ENCODE measurements around the gene RBP3. TPM values are rescaled to one million over a fixed set of nuclear protein-coding genes. Genes with fewer than 3 reads are reported as not detected.

The RBP3 gene
- total and polyA plus RNA-seq, 2 of the 4 experiments (the other 2 are of a cell fraction), result not detected

DNA sequence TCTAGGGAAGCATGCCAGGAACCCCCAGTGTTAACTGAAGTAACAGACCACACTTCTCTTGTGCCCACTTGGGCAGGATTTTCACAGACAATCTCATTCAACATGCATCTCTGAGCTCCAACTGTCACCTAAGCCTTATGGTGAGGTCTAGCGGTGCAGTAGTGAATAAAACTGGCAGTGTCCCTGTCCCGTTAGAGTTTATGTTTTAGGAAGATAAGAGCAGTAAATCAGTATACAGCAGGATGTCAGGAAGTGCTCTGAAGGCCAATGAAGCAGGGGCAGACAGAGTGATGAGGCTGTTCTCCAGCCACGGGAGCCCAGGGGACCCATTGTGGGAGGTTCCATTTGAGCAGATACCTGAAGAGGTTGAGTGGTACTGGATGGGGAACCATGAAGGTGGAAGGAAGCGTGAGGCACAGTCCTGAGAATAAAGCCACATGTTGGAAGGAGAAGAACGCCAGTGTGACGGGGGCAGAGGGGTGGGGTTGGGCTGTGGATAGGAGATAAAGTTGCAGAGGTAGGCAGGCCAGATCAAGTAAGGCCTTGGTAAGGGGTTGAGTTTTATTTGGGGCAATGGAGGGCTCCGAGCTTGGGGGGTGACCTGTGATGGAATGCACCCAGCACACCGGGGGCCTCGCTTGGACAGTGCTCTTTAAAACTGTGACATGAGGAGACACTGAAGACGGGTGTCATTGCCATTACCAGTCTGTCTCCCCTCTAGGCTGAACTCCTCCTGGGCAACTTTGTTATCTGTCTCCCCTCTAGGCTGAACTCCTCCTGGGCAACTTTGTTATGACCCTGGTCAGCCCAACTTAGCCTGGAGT lies 41.6 kb upstream of the RBP3 start:
- no peaks in the 10 kb centered on the region for H3K4me1 ChIP-seq (ENCODE audit: control insufficient read depth, insufficient read depth, low read length)
- H3K27me3 ChIP-seq (ENCODE audit: control insufficient read depth, insufficient read depth, low read length), result peaks cover 58% of the 10 kb centered on the region
- H2BK5ac ChIP-seq (ENCODE audit: low read depth, low read length, poor library complexity, severe bottlenecking), result no peak overlapping the region
- no peak overlapping the region for H2AK9ac ChIP-seq (replicated peaks; ENCODE audit: low read depth, low read length, poor library complexity)
- no peaks in the 10 kb centered on the region for H3K79me1 ChIP-seq (ENCODE audit: low read depth in 1 of 2, low read length in 2 of 2)
- no peaks in the 10 kb centered on the region for H4K20me1 ChIP-seq (ENCODE audit: insufficient read depth, low read length)
- CTCF ChIA-PET, result interaction anchor here (0.8 to 1.3 kb wide), 2 partner anchors 259 to 282 kb away, joined by 3 to 4 read pairs; no protein-coding TSS in a partner anchor
- H3K14ac ChIP-seq (replicated peaks; ENCODE audit: low read depth, low read length), result no peak overlapping the region
- H2BK120ac ChIP-seq (ENCODE audit: low read depth, low read length), result no peak overlapping the region
- WGBS, 2 experiments (ENCODE audit: extremely low coverage in 2 of 2, insufficient read length in 1 of 2), result 60% methylated on average over 4 of the region's 10 CpGs; no CpG with 5 or more reads in 1 of the 2 experiments
- no peak overlapping the region for H3K56ac ChIP-seq (ENCODE audit: extremely low read depth, insufficient read depth, low read length)
- H2BK15ac ChIP-seq (ENCODE audit: low read depth, low read length), result no peak overlapping the region
- DNase-seq, result no peak
- no peak overlapping the region for H3K4ac ChIP-seq (ENCODE audit: low read depth, low read length)
- in situ Hi-C loops (cut with MboI; ENCODE audit: low sequenced_read_pairs), result loop anchor here (10.0 kb wide), 1 partner anchor 282 kb away; no protein-coding TSS in a partner anchor
- H3K4me3 ChIP-seq (ENCODE audit: insufficient read depth, low read depth, low read length), result no peak overlapping the region
- no peak overlapping the region for H2BK20ac ChIP-seq (ENCODE audit: low read depth, low read length)
- dilution Hi-C loops (cut with HindIII; ENCODE audit: low sequenced_read_pairs, unreplicated experiment), result no loop called here
- POLR2A ChIA-PET (ENCODE audit: unreplicated experiment), result no interaction called here
- no peak overlapping the region for H2AK5ac ChIP-seq (ENCODE audit: low read depth, low read length)
- no peak overlapping the region for H4K8ac ChIP-seq (ENCODE audit: low read depth in 2 of 2, low read length in 2 of 2)
- no peaks in the 10 kb centered on the region for H3K9me3 ChIP-seq (ENCODE audit: control insufficient read depth, insufficient read depth, low read length)
- no peak overlapping the region for H3K23ac ChIP-seq (ENCODE audit: low read depth, low read length)
- H3K4me2 ChIP-seq (ENCODE audit: low read depth, low read length), result no peak overlapping the region
- no peak overlapping the region for H2AFZ ChIP-seq (replicated peaks; ENCODE audit: low read length, poor library complexity)
- no peak for ATAC-seq (ENCODE audit: low read depth)
- no peak overlapping the region for H3K9ac ChIP-seq (ENCODE audit: low read depth, low read length)
- no peak overlapping the region for H3K27ac ChIP-seq (ENCODE audit: insufficient read depth, low read length)
- no peak overlapping the region for H3K18ac ChIP-seq (ENCODE audit: low read depth, low read length)
- no peaks in the 10 kb centered on the region; the same call in 1 of the 2 replicates for H3K9me1 ChIP-seq (ENCODE audit: insufficient read depth, low read length)
- no TSS peak for BruUV-seq (replicated peaks)
- no peak overlapping the region for H4K5ac ChIP-seq (ENCODE audit: low read depth, low read length)
- no peaks in the 10 kb centered on the region for H3K36me3 ChIP-seq (ENCODE audit: control insufficient read depth, insufficient read depth, low read length)
- intact Hi-C loops (cut with micrococcal nuclease), result no loop called here
- H4K91ac ChIP-seq (ENCODE audit: insufficient read depth, low read depth, low read length), result no peak overlapping the region
- TF ChIP-seq RFX5 (IDR thresholded peaks at IDR 0.05; ENCODE audit: low read depth, low read length) (no peak), RCOR1 (IDR thresholded peaks at IDR 0.05; ENCODE audit: insufficient replicate concordance, low read length) (no peak), CHD1 (IDR thresholded peaks at IDR 0.05; ENCODE audit: low read depth, low read length) (no peak), MAFK (IDR thresholded peaks at IDR 0.05; ENCODE audit: low read depth, low read length) (no peak), SMC3 (IDR thresholded peaks at IDR 0.05; ENCODE audit: low read depth, low read length) (no peak), ELK1 (IDR thresholded peaks at IDR 0.05; ENCODE audit: borderline replicate concordance, low read depth, low read length) (no peak), CEBPB (IDR thresholded peaks at IDR 0.05; ENCODE audit: low read depth, low read length) (no peak), MAZ (IDR thresholded peaks at IDR 0.05; ENCODE audit: borderline replicate concordance, low read depth, low read length) (no peak), BHLHE40 (IDR thresholded peaks at IDR 0.05; ENCODE audit: low read depth, low read length) (no peak), FOS (IDR thresholded peaks at IDR 0.05; ENCODE audit: low read depth, low read length) (no peak), RAD21 (IDR thresholded peaks at IDR 0.05; ENCODE audit: low read length) (no peak), POLR2A (IDR thresholded peaks at IDR 0.05; ENCODE audit: low read depth, low read length) (no peak), MXI1 (IDR thresholded peaks at IDR 0.05; ENCODE audit: borderline replicate concordance, low read depth, low read length) (no peak), CTCF (conservative IDR thresholded peaks at IDR 0.05; ENCODE audit: low read depth, low read length) (no peak)
- TF ChIP-seq, protein P1, sequence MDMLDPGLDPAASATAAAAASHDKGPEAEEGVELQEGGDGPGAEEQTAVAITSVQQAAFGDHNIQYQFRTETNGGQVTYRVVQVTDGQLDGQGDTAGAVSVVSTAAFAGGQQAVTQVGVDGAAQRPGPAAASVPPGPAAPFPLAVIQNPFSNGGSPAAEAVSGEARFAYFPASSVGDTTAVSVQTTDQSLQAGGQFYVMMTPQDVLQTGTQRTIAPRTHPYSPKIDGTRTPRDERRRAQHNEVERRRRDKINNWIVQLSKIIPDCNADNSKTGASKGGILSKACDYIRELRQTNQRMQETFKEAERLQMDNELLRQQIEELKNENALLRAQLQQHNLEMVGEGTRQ (IDR thresholded peaks at IDR 0.05; ENCODE audit: low read depth, low read length), result no peak

All from IMR-90 (cell line).